ENCODE data around the gene CDK16. TPM values are rescaled to one million over a fixed set of nuclear protein-coding genes. Genes with fewer than 3 reads are reported as not detected.

CDK16 gene
- total RNA-seq, 1 donor from 2014 or later, result 181 TPM

DNA sequence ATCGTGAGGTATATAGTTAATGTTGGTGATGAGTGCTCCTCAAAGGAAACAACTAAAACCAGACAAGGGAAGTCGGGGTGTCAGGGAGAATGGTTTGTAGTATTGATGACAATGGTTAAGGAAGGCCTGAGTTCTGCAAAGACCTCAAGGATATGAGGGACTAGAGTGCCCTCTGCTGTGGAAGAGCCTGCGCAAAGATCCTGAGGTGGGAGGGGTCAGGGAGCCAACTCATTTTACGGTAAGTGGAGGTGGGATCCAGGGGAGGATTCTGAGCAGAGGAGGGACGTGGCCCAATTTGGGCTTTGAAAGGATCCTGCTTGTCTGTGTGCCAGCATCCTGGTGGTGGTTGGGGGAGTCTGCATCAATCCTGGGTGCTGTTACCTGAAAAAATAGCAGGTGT, 13.5 kb upstream of the CDK16 start:
- H3K4me3 Mint-ChIP-seq (ENCODE audit: unreplicated experiment), result peak overlapping the region; percentile 49
- peaks cover 4% of the 10 kb centered on the region for H3K9me3 Mint-ChIP-seq (ENCODE audit: unreplicated experiment)
- H3K36me3 Mint-ChIP-seq (ENCODE audit: unreplicated experiment), result no peaks in the 10 kb centered on the region
- no peaks in the 10 kb centered on the region for H3K27me3 Mint-ChIP-seq (ENCODE audit: unreplicated experiment)
- no peak for DNase-seq
- H3K4me1 Mint-ChIP-seq (ENCODE audit: low read depth, unreplicated experiment), result no peaks in the 10 kb centered on the region
- peak overlapping the region; percentile 66 for H3K27ac Mint-ChIP-seq (ENCODE audit: unreplicated experiment)
- TF ChIP-seq, protein P1, sequence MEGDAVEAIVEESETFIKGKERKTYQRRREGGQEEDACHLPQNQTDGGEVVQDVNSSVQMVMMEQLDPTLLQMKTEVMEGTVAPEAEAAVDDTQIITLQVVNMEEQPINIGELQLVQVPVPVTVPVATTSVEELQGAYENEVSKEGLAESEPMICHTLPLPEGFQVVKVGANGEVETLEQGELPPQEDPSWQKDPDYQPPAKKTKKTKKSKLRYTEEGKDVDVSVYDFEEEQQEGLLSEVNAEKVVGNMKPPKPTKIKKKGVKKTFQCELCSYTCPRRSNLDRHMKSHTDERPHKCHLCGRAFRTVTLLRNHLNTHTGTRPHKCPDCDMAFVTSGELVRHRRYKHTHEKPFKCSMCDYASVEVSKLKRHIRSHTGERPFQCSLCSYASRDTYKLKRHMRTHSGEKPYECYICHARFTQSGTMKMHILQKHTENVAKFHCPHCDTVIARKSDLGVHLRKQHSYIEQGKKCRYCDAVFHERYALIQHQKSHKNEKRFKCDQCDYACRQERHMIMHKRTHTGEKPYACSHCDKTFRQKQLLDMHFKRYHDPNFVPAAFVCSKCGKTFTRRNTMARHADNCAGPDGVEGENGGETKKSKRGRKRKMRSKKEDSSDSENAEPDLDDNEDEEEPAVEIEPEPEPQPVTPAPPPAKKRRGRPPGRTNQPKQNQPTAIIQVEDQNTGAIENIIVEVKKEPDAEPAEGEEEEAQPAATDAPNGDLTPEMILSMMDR (IDR thresholded peaks at IDR 0.05; ENCODE audit: partially characterized antibody, unreplicated experiment), result no peak

DNA sequence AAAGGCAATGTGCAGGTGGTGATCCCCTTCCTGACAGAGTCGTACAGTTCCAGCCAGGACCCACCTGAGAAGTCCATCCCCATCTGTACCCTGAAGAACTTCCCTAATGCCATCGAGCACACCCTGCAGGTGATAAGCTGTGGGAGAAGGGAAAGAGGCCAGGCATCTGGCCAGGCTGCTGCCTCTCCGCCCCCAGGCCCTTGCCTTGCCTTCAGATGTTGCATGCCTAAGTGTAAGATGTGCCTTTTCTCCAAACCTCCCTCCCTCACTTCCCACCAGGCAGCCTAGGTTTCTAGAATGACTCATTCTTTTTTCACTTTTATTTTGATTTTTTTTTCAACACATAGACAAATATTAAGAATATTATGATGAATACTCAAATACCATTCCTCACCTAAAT, 12.2 kb upstream of the CDK16 start:
- TF ChIP-seq, protein P1 (IDR thresholded peaks at IDR 0.05; ENCODE audit: partially characterized antibody, unreplicated experiment), result no peak
- DNase-seq, result no peak
- Mint-ChIP-seq H3K9me3 (ENCODE audit: unreplicated experiment) (peaks cover 4% of the 10 kb centered on the region), H3K27me3 (ENCODE audit: unreplicated experiment) (no peaks in the 10 kb centered on the region), H3K4me3 (ENCODE audit: unreplicated experiment) (no peak overlapping the region), H3K36me3 (ENCODE audit: unreplicated experiment) (peaks cover 2% of the 10 kb centered on the region), H3K27ac (ENCODE audit: unreplicated experiment) (peak overlapping the region; percentile 55), H3K4me1 (ENCODE audit: low read depth, unreplicated experiment) (no peaks in the 10 kb centered on the region)

DNA sequence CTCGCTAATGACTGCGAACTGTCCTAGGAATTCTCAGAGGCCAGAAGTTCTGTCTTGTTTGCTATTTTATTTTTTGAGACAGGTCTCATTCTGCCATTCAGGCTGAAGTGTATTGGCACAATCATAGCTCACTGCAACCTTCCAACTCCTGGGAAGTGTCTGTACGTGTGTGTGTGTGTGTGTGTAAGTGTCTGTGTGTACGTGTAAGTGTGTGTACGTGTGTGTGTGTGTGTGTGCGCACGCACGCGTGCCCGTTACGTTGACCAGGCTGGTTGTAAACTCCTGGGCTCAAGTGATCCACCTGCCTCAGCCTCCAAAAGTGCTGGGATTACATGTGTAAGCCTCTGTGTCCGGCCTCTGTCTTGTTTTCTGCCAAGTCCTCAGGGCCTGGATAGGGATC, 10.4 kb upstream of the CDK16 start:
- DNase-seq, result no peak
- Mint-ChIP-seq H3K4me1 (ENCODE audit: low read depth, unreplicated experiment) (no peaks in the 10 kb centered on the region), H3K9me3 (ENCODE audit: unreplicated experiment) (no peaks in the 10 kb centered on the region), H3K4me3 (ENCODE audit: unreplicated experiment) (no peak overlapping the region), H3K27ac (ENCODE audit: unreplicated experiment) (no peak overlapping the region), H3K27me3 (ENCODE audit: unreplicated experiment) (no peaks in the 10 kb centered on the region), H3K36me3 (ENCODE audit: unreplicated experiment) (peaks cover 5% of the 10 kb centered on the region)
- TF ChIP-seq, protein P1 (IDR thresholded peaks at IDR 0.05; ENCODE audit: partially characterized antibody, unreplicated experiment), result no peak

DNA sequence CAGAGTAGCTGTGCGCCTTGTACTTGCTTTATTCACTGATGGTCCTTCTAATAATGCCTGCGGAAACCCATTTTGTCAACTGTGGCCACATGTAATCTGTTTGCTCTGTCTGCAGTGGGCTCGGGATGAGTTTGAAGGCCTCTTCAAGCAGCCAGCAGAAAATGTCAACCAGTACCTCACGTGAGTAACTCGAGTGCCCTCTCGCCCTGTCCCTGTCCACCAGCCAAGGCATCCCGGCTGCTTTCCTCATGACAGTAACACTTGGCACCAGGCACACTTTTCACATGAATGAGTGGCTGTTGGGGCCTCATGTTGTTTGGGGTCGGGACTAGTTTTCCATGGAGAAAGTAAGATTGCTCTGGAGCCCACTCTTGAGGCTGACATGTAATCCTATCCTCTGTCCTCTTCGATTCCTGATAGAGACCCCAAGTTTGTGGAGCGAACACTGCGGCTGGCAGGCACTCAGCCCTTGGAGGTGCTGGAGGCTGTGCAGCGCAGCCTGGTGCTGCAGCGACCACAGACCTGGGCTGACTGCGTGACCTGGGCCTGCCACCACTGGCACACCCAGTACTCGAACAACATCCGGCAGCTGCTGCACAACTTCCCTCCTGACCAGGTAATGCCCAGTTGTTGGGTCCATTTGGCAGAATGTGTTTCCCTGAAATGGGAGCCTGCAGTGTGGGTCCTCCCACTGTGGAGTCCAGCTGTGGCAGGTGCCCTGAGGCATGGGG, 8.8 kb upstream of the CDK16 start:
- Mint-ChIP-seq H3K4me1 (ENCODE audit: low read depth, unreplicated experiment) (no peaks in the 10 kb centered on the region), H3K27ac (ENCODE audit: unreplicated experiment) (no peak overlapping the region), H3K4me3 (ENCODE audit: unreplicated experiment) (no peak overlapping the region), H3K9me3 (ENCODE audit: unreplicated experiment) (peaks cover 4% of the 10 kb centered on the region), H3K36me3 (ENCODE audit: unreplicated experiment) (peaks cover 5% of the 10 kb centered on the region), H3K27me3 (ENCODE audit: unreplicated experiment) (no peaks in the 10 kb centered on the region)
- no peak for DNase-seq
- TF ChIP-seq, protein P1 (IDR thresholded peaks at IDR 0.05; ENCODE audit: partially characterized antibody, unreplicated experiment), result no peak

DNA sequence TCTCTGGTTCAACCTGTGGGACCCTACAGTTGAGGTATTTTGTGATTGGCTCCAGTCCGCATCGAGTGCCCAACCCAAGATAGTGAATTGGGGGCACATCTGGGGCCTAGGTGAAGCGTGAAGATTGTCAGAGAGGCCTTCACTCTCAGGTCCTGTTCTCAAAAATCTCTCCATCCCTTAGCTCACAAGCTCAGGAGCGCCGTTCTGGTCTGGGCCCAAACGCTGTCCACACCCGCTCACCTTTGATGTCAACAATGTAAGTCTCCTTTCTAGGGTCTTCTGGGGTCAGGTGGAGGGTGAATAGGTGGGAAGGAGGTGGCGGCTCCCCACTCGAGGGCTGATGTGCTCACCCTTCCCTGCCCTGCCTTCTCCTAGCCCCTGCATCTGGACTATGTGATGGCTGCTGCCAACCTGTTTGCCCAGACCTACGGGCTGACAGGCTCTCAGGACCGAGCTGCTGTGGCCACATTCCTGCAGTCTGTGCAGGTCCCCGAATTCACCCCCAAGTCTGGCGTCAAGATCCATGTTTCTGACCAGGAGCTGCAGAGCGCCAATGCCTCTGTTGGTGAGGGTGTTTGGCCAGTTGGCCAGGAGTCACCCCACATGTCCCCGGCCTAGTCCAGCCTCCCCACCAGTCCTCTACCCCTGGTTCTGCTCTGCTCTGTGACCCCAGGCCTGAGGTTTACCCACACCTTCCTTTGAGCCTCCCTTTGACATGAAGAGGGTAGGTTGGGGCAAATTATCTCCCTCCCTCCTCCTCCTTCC, 7.6 kb upstream of the CDK16 start:
- peaks cover 1% of the 10 kb centered on the region for H3K4me1 Mint-ChIP-seq (ENCODE audit: low read depth, unreplicated experiment)

More for the DNA sequence above, 7.6 kb upstream of the CDK16 start:
- TF ChIP-seq, protein P1 (IDR thresholded peaks at IDR 0.05; ENCODE audit: partially characterized antibody, unreplicated experiment), result no peak
- H3K27ac Mint-ChIP-seq (ENCODE audit: unreplicated experiment), result peak overlapping the region; percentile 79
- H3K9me3 Mint-ChIP-seq (ENCODE audit: unreplicated experiment), result peaks cover 4% of the 10 kb centered on the region
- H3K4me3 Mint-ChIP-seq (ENCODE audit: unreplicated experiment), result no peak overlapping the region
- H3K27me3 Mint-ChIP-seq (ENCODE audit: unreplicated experiment), result no peaks in the 10 kb centered on the region
- no peak for DNase-seq
- H3K36me3 Mint-ChIP-seq (ENCODE audit: unreplicated experiment), result peaks cover 5% of the 10 kb centered on the region

Data from glutamatergic neuron (in vitro differentiated cells).